Lung (tissue), 12 donors: ENCODE measurements around the gene DNASE1L1. TPM values are rescaled to one million over a fixed set of nuclear protein-coding genes. Genes with fewer than 3 reads are reported as not detected.

Source experiments
- ATAC-seq: fragments of 200-7000 bp; cut with Tn5 transposase; one replicate; pipeline ENCODE4 v1.9.1; 2020; ENCODE audit warnings: moderate number of reproducible peaks; ENCODE audit not compliant: insufficient read depth, low FRiP score
- DNase-seq, 3 donors: peaks; one replicate each; pipeline ENCODE4 v3.0.0-alpha.2; 2013 to 2017
- H3K27ac ChIP-seq, 2 donors: one replicate each; pipeline ENCODE4 v1.5.1; 2013; ENCODE audit warnings: mild to moderate bottlenecking in 2 of 2, moderate library complexity in 2 of 2, control low read depth in 1 of 2, inconsistent platforms in 1 of 2, low read depth in 1 of 2, low read length in 1 of 2
- H3K27me3 ChIP-seq, 3 donors: one replicate each; pipeline ENCODE4 v1.5.1; 2013; ENCODE audit warnings: low read length in 2 of 3; ENCODE audit not compliant: control insufficient read depth in 3 of 3, insufficient read depth in 3 of 3
- H3K36me3 ChIP-seq, 4 donors: one replicate each; pipeline ENCODE4 v1.5.1; 2013; ENCODE audit warnings: low read length in 4 of 4, mild to moderate bottlenecking in 1 of 4, moderate library complexity in 1 of 4; ENCODE audit not compliant: control insufficient read depth in 4 of 4, insufficient read depth in 4 of 4
- H3K4me1 ChIP-seq, 5 donors: one replicate each; pipeline ENCODE4 v1.5.1; 2013; ENCODE audit warnings: low read length in 5 of 5, mild to moderate bottlenecking in 2 of 5, moderate library complexity in 1 of 5; ENCODE audit not compliant: control insufficient read depth in 5 of 5, insufficient read depth in 5 of 5
- H3K4me3 ChIP-seq: one replicate; pipeline ENCODE4 v1.5.1; 2013; ENCODE audit warnings: mild to moderate bottlenecking, control low read depth, moderate library complexity
- H3K9ac ChIP-seq, 2 donors: one replicate each; pipeline ENCODE4 v1.5.1; 2013; ENCODE audit warnings: low read length in 2 of 2, control low read depth in 1 of 2; ENCODE audit not compliant: insufficient read depth in 1 of 2
- H3K9me3 ChIP-seq, 4 donors: one replicate each; pipeline ENCODE4 v1.5.1; 2013; ENCODE audit warnings: low read length in 3 of 4, mild to moderate bottlenecking in 1 of 4, moderate library complexity in 1 of 4; ENCODE audit not compliant: control insufficient read depth in 4 of 4, insufficient read depth in 3 of 4
- WGBS, 2 donors: extraction: QIAGEN DNeasy Blood & Tissue Kit; methylation state at CpG; one replicate each; pipeline ENCODE4 v1.1.7; 2013; 5-methylcytosine and 5-hydroxymethylcytosine counted together
- polyA plus RNA-seq, 2 donors: library from polyadenylated mRNA; stranded (reverse); fragments of 200-250 nt; gene quantifications; one replicate each; pipeline ENCODE4 v1.2.1, GENCODE V29; 2013
- total RNA-seq, 2 donors: library from RNA; depleted of rRNA in 1 of 2; stranded (reverse); fragments of >200 nt in 1 of 2; gene quantifications; one replicate each; pipeline ENCODE4 v1.2.1, GENCODE V29; 2014 to 2021
- TF ChIP-seq, protein P1 (sequence below): IDR thresholded peaks from 2 replicates; pipeline ENCODE4 v1.5.1; 2012; ENCODE audit warnings: mild to moderate bottlenecking; ENCODE audit errors: control extremely low read depth, extremely low read depth
- donor health status: control.
- donor health status: control.
- donor health status: Bipolar disorder and iron deficiency.
- donor health status: healthy.
- donor health status: DM: yes; HTN: yes; CAD: no.

DNASE1L1 gene
- total and polyA plus RNA-seq, 4 donors: 12.5 to 52.3 (median 34.6) TPM

GRCh38 chrX:154375156-154375504 is 33.9 kb downstream of the DNASE1L1 start:
- H3K4me1 ChIP-seq: peaks cover 0 to 21% (median 4%) of the 10 kb centered on the region in 5 donors

DNA sequence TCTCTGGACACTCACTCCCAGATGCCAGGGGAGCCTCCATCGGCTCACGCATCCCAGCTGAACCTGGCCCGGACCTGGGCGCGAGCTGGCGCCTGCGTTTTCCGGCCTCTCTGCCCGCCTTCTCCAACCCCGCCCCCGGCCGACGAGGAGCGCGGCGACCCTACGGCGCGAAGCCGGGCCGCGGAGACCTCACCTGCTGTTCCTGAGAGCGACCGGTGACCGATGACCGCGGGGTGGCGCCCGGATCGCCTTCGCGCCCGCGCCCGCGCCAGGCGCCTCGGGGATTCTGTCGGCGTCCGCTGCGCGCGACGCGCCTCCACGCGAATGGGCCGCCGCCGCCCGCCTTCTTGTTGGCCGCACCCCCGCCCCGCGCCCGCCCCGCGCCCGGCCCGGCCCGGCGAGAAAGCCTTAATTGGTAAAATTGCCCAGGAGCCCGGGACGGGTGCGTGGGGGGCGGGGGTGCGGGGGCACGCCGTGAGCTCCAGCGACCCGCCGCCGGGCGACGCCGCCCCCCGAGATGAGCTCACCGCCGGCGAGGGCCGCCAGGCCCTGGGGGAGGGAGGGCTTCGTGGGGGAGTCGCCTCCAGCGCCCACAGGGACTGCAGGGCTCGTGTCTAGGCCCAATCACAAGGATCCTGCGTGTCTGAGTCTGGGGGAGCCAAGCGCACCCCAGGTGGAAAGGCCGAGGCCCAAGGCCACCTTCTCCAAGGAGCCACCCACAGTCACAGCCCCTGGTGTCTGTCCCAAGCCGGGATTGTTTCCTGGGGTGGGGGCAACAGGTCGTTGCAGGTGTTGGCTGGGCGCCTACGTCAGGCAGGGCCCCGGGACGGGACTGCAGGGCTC is 34.5 kb downstream of the DNASE1L1 start, which contains the start of gene FLNA:
Gene FLNA, minus strand, starts transcription at position 322 of the 843 bp plus-strand sequence. CDS start 3,389 bp downstream, outside the sequence.
- Histone ChIP-seq H3K4me3 (peak within 1 kb of the TSS; percentile 6), H3K4me1 (peaks cover 0 to 18% (median 4%) of the 10 kb centered on the region in 5 donors), H3K27ac (peak within 1 kb of the TSS; percentile 23 to 68), H3K9ac (peak within 1 kb of the TSS in 1 of 2 donors; percentile 42), H3K27me3 (no peaks in the 10 kb centered on the region), H3K36me3 (peaks cover 0 to 7% (median 0%) of the 10 kb centered on the region in 4 donors), H3K9me3 (peaks cover 0 to 11% (median 0%) of the 10 kb centered on the region in 4 donors)
- WGBS, 2 donors: 26 to 44% methylated on average over 20 to 95 of the region's 95 CpGs
- no peak for ATAC-seq
- DNase-seq: peak in 2 of 3 donors; percentile 25 to 33
- TF ChIP-seq, protein P1, sequence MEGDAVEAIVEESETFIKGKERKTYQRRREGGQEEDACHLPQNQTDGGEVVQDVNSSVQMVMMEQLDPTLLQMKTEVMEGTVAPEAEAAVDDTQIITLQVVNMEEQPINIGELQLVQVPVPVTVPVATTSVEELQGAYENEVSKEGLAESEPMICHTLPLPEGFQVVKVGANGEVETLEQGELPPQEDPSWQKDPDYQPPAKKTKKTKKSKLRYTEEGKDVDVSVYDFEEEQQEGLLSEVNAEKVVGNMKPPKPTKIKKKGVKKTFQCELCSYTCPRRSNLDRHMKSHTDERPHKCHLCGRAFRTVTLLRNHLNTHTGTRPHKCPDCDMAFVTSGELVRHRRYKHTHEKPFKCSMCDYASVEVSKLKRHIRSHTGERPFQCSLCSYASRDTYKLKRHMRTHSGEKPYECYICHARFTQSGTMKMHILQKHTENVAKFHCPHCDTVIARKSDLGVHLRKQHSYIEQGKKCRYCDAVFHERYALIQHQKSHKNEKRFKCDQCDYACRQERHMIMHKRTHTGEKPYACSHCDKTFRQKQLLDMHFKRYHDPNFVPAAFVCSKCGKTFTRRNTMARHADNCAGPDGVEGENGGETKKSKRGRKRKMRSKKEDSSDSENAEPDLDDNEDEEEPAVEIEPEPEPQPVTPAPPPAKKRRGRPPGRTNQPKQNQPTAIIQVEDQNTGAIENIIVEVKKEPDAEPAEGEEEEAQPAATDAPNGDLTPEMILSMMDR: no peak

More at GRCh38 chrX:154375156-154375504, 33.9 kb downstream of the DNASE1L1 start:
- H3K9me3 ChIP-seq: peaks cover 0 to 7% (median 0%) of the 10 kb centered on the region in 4 donors
- 84% methylated on average over 10 of the region's 10 CpGs for WGBS, 2 donors
- H3K36me3 ChIP-seq: peaks cover 0 to 2% (median 0%) of the 10 kb centered on the region in 4 donors
- no peak overlapping the region for H3K4me3 ChIP-seq
- no peak overlapping the region for H3K27ac ChIP-seq
- no peak overlapping the region for H3K9ac ChIP-seq
- ATAC-seq: no peak
- TF ChIP-seq, protein P1: no peak
- DNase-seq: no peak
- H3K27me3 ChIP-seq: no peaks in the 10 kb centered on the region

GRCh38 chrX:154373340-154374306 is 35.4 kb downstream of the DNASE1L1 start:
- Histone ChIP-seq H3K9me3 (peaks cover 0 to 6% (median 0%) of the 10 kb centered on the region in 4 donors), H3K9ac (peak overlapping the region in 1 of 2 donors; percentile 42), H3K4me1 (peaks cover 0 to 20% (median 4%) of the 10 kb centered on the region in 5 donors), H3K27me3 (no peaks in the 10 kb centered on the region), H3K27ac (peak overlapping the region; percentile 23 to 68), H3K4me3 (peak overlapping the region; percentile 6), H3K36me3 (peaks cover 0 to 7% (median 0%) of the 10 kb centered on the region in 4 donors)
- ATAC-seq (no peak), DNase-seq (peak; percentile 84 to 90 (median 90))
- WGBS, 2 donors: 20 to 51% methylated on average over 17 to 23 of the region's 23 CpGs
- TF ChIP-seq, protein P1: peak; percentile 0
